Stimulated activated CD8-positive, alpha-beta memory T cell treated with anti-CD3 and anti-CD28 coated beads, Interleukin-7, amount 100 ng/mL, for 4 hours (primary cell): ENCODE measurements around the gene PSMC5.

Source experiments
- DNase-seq, 2 donors: peaks; one replicate each; pipeline ENCODE4 v3.0.0-alpha.2; 2020; ENCODE audit warnings: low read depth in 2 of 2

Gene PSMC5

DNA sequence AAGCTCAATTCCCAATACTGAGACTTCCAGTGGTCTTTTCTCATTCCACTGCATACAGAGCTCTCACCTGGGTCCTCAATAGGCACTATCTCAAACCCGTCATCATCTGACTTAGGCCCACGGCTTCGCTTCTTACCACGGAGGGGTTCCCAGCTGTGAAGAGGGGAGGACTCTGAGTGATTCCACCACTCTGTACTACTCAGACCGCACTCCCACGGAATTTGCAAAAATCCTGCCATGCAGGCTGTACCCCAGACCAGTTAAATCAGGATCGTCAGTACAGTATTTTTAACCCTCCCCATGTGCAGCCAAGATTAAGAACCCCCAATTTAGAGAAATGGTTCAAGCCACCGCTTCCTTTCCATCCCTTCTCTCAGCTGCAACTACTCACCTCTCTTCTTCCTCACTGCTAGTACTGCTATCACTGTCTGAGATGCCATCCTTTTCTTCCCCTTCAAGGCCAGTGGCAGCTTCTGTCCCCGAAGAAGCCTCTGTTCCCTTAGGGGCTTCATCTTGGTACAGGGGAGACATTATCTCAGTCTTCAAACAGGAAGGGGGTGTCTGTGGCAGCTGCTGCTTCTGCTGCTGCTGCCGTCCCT, 6.2 kb upstream of the PSMC5 start:
- DNase-seq: no peak

DNA sequence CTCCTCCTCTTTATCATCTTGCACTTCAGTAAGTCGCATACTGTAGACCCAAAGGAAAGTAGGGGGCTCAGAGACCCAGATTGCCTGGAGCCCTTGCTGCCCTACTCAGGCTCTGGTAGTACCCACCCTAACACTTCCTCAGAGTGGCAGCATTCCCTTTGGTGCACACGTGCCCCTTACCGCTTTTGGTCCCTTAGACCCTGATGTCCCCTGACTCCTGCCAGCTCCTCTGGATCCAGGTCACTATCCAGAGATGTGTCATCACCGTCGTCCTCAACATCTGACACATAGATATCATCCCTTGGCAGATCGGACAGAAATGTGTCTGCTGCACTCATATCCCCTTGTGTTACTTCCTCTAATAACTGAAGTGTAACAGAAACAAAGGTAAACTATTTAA, 5.4 kb upstream of the PSMC5 start:
- DNase-seq: no peak

DNA sequence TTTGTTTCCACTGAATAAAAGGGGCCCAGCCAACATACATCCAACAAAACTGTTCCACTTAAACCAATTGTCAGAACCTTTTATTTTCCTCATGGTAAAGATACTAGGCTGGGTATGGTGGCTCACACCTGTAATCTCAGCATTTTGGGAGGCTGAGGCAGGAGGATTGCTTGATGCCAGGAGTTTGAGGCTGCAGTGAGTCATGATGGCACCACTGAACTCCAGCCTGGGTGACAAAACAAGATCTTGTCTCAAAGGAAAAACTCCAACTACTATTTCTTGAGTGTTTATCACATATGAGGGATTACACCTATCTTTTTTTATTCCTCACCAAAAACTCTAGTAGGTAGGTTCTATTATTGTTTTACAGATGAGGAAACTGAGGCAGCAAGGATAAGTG, 4.7 kb upstream of the PSMC5 start:
- no peak for DNase-seq

DNA sequence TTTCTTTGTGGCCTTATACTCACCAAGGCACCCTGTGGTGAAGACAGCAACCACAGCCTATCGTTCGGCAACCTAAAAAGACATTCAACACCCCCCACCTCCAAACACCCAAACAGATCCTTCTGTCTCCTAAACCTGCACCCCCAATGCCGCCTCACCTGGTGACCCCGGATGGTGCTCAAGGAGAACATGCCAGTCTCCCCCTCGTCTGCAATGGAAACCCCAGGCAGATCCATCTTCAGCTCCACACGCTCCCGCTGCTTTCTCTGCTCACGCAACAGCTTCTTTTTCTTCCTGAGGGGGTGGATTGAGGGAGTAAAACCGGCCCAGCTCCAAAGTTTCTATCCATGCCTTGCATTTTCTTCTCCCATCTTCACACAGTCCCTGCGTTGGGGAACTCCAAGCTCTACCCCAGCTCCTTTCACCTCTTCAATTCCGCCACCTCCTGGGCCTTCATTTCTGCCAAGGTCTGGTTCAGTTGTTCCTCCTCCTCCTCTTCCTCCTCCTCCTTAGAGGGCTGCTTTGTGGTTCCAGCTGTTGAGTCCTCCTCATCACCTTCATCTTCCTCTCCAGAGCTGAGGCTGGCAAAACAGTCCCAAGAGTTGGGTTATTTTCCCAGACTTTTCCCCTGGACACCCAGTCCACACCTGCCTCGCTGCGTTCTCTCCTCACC, 3.4 kb upstream of the PSMC5 start:
- DNase-seq: no peak

DNA sequence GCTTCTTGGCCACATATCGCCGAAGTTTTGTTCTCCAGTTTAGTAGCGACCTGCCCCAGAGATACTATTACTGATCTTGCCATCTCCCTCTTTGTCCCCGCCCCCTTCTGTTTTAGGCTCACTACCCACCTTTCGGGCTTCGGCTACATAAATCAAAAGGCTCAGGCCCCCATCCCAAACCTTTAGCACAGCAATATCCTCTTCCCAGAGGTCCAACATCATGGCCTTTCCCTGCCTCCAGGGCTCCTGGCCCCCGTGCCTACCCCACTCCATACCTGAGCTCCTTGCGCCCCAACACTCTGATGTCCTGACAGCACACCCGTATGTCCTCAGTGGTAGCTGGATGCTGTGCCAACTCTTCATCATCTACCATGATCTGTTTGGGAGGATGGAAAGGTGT, 2.9 kb upstream of the PSMC5 start:
- no peak for DNase-seq

DNA sequence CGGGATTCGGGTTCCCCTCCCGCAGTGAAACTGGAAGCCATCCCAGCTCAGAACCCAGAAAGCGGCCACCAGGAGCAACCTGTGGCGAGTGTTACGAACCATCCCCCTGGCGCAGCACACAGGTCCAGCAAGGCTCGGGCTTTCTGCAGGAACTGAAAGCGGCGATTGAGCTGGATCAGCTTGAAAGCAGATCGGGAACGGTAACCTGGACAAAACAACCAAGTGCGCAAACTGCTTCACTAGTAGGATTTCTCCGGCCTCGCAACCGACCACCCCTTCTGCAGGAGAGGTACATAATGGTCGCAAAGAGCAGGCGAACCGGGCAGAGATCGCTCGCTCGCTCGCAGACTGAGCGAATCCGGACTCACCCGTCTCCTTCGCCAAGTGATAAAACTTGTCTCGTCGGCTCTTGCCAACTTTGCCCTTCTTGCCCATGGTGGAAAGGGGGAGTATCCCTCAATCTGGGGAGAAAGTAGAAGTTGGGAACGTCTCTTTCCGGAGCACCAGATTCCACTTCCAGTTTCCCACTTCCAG, 696 bp upstream of the PSMC5 start:
- DNase-seq: no peak

DNA sequence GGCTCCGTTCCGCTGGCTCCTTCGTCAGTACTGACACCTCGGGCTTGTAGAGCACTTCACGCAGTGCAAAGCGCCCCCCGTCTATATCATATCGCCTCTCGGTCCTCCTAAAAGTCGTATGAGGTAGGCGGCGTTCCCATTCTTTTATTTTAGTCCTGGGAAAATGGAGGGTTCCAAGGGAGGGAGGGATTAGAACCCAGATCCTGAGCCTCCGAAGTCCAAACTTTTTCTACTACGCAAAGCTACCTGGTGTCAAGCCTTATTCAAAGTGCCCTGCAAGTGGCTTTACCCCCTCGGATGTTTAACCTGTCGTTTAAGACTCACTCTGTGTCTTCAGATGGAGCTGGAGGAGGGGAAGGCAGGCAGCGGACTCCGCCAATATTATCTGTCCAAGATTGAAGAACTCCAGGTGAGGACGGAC, 580 bp downstream of the PSMC5 start:
- no peak for DNase-seq

DNA sequence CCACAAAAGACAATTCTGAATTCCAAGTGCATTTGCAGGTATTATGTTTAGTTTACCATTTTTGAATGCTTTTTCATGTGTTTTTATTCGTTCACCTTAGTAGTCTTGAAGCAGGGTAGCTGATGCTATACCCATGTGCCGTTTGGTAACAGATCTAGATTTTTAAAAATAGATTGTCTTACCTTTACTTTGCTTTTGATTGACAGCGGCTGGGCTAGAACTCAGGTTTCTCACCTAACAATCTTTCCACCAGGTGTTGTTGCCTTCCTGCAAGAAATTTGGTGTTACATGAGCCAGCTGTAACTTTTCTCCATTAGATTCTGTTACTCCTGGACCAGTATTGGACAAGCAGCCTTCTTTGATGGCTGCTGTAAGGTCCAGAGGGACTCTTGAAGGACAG, 1.7 kb downstream of the PSMC5 start:
- no peak for DNase-seq

DNA sequence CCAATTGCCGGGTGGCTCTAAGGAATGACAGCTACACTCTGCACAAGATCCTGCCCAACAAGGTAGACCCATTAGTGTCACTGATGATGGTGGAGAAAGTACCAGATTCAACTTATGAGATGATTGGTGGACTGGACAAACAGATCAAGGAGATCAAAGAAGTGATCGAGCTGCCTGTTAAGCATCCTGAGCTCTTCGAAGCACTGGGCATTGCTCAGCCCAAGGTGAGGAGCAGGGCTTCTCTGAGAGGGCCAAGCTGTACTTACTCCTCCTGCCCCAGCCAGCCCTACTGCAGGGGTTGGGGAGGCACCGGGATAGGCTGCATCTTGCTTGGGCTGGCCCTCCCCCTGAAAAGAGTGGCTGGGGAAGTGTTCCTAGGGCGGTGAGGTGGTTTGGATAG, 3.0 kb downstream of the PSMC5 start:
- DNase-seq: no peak

DNA sequence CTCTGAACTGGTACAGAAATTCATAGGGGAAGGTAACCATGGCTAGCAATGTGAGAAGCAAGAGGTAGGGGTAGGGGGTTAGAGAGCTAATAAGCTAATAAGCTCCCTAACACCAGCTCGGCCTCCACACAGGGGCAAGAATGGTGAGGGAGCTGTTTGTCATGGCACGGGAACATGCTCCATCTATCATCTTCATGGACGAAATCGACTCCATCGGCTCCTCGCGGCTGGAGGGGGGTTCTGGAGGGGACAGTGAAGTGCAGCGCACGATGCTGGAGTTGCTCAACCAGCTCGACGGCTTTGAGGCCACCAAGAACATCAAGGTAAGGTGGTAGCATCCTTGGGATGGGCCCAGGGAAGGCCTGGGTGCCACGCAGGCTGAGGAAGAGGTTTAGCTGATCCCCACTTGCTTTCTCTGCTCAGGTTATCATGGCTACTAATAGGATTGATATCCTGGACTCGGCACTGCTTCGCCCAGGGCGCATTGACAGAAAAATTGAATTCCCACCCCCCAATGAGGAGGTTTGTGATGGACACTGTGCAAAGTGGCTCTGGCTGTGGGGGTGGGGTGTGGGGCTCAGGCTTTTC, 3.8 kb downstream of the PSMC5 start:
- DNase-seq: no peak

DNA sequence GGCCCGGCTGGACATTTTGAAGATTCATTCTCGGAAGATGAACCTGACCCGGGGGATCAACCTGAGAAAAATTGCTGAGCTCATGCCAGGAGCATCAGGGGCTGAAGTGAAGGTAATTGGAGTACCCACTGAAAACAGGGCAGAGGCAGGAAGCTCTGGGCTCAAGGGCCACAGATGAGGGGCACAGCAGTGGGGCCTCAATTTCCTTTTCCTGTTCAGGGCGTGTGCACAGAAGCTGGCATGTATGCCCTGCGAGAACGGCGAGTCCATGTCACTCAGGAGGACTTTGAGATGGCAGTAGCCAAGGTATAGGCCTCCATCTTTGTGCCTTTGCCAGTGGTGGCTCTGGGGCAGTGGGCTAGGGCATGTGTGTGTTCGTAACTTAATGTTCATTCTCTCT, 4.3 kb downstream of the PSMC5 start:
- DNase-seq: no peak

DNA sequence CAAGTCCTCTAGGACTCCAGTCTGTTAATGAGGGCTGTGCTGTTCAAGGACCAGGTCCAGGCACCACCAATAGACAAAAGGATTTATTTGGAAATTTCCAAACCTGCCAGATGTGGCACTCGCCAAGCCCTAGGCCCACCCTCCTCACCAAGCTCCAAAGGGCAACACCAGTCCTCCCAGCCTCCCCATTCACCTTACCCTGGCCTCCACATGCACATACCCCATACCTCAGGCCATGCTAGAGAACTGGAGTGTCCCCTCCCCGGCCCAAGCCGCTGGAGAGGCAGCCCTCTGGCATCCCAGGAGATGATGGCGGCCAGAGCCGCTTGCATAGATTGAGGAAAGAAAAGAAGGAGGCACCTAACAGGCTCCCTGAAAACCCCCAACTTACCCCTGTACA, 4.8 kb downstream of the PSMC5 start:
- no peak for DNase-seq

DNA sequence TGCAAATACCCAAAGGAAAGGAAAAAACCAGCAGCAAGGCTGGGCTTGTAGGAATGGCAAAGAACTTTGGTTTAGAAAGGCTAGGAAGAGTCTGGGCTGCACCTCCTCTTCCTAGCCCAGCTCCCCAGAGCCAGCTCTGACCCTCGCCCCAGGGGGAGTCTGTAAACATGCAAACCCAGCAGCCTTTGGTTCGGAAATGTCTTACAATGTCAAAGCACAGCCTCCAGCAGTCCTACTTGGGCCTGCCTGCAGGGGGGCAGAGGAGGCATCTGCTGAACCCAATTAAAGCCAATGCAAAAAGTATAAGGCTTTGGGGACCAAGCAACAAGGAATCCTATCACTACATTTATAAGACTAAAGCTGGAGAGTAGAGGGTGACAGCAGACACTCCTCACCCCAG, 5.2 kb downstream of the PSMC5 start:
- DNase-seq: no peak

DNA sequence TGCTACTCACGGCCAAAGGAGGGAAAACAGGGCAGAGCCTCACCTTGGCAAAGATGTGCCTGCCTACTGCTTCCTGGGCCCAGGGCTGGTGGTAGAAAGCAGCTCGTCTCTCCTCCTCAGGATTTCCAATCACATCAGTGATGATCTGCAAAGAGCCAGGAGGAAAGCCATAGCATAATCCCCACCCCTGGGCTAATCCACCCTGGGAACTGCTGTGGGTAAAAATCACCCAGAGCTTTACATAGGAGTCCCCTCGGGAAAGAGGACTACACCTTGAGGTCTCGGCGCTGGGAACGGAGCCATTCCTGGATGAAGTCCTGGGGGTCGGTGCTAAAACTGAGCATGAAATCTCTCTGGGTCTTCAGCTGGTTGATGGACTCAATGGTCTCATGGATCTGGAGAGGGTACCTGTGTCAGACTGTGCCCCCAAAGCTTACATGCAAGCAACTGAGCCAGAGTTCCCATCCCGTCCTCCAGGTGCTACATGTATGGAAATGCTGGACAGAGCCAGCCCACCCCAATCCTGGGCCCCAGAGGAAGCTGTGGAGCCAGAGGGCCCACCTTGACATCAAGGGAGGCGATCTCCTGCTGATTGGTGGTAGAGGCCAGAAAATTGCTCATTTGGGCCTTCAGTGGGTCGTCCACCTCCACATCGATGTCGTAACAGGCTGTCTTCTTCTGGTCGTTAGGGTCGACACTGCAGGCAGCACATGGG, 6.0 kb downstream of the PSMC5 start:
- DNase-seq: no peak

DNA sequence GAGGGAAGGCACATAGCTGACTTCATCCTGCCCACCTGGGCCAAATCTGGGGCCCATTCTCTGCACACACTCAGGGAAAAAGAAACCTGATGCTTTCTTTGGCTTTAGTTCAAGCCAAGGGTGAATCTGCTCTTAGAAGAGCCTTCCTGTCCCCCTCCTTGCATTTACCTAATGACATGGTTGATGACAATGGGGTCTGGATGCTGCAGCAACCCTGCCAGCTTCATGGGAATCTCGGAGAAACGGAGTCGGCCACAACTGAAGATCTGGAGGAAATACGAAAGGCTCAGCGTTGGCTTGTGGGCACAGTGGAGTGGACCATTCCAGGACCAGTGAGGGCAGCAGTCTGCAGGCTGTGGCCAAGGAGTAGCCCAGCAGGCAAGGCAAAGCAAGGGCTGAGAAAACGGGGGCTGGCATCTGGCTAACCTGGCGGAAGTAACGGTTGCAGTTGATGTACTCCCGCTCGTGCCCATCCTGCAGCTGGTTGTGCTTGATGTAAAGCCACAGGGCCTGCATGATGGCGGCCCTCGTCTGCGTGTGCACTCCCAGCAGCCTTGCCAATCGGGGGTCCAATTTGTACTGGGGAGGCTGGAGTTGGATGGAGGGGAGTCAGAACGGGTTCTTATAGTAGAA, 6.6 kb downstream of the PSMC5 start:
- no peak for DNase-seq

DNA sequence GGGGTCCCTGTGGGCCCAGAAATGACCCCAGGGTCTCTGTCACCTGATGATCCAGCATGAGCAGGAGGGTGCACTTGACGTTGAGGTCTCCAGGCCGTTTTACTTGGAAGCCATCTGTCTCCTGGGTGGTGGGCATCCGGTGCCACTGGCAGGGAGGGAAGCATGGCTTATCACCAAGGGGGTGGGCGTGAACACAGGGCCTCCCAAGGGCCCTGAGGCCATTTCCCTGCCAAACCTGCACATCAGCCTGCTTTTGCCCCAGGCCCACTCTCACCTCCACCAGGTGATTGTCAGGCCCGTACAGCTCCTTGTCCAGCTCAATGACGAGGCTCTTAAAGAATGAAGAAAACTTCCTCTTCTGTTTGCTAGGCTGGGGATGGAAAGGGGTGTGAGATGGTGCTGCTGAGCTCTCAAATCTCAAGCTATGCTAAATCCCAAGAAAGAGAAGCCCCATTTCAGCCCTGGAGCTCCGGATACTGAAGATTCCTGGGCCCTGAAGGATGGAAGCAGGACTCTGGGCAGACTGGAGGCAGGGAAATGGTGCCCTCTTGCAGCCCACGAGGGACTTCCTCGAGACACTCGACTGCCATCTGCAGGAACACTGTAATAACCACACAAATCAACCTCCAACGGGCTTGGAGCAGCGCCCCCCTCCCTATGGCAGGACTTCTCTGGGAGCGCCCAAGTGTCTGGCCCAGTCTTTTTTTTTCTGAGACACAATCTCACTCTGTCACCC, 7.4 kb downstream of the PSMC5 start:
- peak in 1 of 2 donors; percentile 48 for DNase-seq

DNA sequence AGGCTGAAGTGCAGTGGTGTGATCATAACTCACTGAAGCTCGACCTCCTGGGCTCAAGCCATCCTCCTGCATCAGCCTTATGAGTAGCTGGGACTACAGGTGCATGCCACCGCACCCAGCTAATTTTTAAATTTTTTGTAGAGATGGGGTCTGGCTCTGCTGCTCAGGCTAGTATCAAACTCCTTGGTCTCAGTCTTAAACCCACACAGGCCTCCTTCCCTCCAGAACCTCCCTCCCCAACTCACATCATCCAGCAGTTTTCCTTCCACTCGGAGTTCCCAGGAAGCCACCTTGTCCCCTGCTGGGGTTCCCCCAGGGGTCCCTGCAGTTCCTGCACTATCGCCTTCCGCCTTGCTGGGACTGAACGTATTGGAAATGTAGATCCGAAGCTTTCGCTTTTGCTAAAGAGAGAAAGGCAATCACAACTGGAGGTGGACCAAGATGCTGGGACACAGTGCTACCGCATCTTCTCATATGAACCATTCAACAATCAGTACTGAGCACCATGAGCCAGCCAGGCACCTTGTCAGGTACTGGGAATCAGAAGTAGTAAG, 8.0 kb downstream of the PSMC5 start:
- DNase-seq: no peak

DNA sequence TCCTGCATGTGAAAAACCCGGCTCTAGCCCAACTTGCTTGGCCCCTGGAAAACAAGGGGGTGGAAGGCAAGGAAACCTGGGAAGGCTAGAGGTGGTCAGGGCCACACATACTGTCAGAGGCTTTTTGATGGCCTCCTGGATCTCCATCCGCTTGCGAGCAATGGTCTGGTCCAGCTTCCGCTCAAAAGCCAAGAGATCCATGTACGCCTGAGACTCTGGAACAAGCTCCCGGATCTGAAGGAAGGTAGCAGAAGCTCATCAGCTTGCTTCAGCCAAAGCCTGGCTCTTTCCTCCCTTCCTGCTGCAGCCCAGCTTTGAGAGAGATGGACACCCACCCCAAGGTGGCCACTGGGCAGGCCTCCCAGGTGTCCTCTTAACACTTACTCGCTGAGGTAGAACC, 9.6 kb downstream of the PSMC5 start:
- DNase-seq: no peak

DNA sequence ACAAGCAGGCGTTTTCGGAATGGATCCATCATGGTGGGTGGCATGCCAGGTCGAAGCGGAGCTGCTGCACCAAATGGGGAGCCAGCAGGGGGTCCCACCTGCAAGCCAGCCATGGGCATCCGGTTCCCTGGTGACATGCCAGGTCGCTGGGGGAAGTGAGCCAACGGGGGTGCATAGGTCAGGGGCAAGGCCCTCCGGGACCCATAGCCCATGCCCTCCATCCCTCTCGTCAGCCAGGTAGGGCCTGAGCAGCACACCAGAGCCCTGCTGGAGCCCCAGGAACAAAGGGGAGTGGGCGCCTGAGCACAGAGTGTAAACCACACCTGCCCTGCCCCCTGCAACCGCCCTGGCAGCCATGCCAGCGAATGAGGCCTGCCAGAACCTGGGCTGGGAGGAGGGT, 10.2 kb downstream of the PSMC5 start:
- no peak for DNase-seq

DNA sequence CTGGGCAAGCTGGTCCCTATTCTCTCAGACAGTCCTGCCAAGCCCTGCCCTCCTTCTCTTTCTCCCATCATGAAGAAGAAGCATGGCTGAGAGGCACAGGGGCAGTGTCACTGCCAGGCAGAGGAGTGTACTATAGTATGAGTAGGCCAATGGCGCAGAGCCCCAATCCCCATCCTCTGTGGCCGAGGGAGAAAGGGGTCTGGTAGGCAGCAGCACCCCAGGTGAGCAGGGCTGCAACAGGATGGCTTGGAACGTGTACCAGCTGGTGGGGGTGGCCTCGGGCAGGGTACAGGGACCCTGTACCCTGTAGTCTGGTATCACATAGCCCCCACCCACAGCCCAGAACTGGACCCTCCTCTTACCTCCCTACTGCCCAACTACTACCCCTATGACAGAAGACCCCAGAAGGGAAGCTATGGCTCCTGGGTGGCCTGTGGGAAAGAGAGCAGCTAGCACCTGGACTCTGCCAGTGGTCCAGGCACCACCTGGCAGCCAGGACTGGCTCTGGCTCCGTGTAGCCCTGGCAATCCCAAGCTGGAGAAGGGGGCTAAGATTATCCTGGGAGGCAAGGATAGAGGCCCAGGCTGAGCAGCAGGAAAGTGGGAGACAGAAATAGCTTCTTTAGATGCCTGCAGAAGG, 10.8 kb downstream of the PSMC5 start:
- DNase-seq: no peak
